HG02970 (cell line): ENCODE measurements around the gene TMEM126B.
A peak's percentile ranks its signal among the peaks of the same experiment; 100 is the strongest.
"Not testable (repeated sequence)": the region's sequence is repeated elsewhere in the genome, so short reads cannot be mapped to it uniquely, and the experiment has no call there.

Source experiments
- ATAC-seq: cut with Tn5 transposase; IDR thresholded peaks from one replicate; pipeline ENCODE4 v1.9.1; 2021; ENCODE audit warnings: mild to moderate bottlenecking, moderate library complexity, moderate number of reproducible peaks; ENCODE audit not compliant: unreplicated experiment, low FRiP score

TMEM126B gene

DNA sequence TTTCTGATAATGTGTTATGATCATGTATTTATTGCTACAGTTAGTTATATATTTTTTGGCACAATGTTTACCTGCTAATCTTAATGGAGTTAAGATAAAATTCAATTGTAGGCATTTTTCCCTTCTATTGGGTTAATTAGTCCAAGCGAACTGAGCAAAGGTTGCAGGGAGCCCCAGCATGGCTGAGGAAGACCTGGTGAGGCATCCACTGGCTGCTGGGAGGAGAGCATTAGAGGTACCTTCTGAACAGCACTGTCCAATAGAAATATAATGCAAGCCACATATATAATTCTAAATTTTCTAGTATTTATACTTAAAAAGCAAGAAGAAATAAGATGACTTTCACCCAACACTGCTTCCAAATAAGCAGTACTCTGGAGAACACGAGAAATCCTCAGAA, 18.7 kb downstream of the TMEM126B start:
- ATAC-seq, result no peak

DNA sequence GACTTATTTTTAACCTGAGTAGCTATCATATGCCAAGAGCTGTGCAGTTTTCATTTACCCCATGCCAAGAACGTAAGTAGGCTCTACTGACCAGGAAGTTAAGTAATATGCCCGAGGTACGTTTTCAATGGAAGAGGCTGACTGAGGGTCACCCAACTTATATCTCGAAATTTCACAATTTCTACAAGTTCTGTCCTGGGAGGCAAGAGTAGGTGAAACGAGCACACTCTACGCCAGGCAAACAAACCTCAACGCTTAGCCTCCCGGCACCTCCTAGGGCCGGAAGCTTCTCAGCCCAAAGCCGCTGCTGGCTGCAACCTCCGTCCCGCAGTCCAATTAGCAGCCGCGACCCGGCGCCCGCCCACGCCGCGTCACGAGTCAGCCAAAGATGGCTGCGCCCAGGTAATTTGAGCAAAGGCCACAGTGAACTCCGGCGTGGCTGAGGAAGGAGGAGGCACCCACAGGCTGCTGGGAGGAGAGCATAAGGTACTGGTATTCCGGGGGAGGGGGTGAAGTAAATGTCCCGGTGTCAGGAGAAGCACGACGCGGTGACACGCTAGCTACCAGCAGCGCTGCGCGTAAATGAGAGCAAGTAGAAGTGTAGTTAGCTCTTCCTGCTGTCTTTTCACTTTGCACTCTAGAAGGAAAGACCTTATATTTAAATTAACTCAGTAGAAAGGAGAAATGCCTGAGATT, 19.4 kb downstream of the TMEM126B start, which contains the start of gene TMEM126A:
Gene TMEM126A (plus strand): TSS at position 364 of the 696 bp plus-strand sequence. CDS start 2,289 bp downstream, outside the sequence.
- peak; percentile 100 for ATAC-seq

DNA sequence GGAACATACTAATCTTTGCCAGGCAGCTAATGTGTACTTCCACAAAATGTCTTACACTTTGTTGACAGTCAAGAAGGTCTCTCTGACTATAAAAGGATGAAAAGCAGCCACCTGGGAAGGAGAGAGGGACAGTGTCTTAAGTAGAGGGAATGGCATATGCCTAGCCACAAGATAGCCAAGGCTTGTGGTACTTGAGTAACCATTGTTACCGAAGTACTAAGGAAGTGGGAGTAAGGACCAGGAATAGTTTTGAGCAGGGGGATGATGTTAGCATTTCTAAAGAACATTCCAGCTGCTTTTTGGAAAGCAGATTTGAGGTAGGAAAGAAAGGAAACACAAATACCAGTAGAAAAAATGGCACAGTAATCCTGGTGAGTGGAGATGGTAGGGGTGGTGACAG, 22.7 kb downstream of the TMEM126B start:
- no peak for ATAC-seq

DNA sequence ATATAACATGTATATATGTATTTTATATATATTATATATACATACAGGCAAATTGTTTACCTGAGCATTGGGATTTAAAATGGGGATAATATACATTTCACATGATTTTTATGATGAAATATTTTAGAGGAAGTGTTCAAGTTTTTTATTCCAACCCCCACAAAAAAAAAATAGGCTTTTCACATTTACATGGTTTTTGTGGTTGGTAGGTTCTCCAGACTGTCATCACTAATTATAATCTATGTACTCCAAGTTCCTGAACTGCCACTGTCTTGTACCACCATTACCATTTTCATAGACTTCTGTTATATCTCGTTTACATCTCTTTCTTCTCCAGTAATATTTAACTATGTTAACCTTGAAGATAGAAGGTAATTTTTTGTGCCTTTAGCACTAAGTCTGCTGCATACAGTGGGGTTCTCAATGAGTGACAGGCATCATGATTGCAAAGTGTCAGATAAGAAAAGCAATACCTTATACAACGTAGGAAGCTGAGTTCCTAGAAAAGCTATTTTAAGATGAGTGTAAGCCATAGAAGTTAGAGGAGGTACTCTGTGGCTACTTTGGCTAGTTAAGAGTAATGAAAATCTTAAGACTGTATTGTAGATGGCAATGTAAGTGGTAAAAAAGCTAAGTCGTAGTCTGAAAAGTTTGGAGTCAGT, 24.5 kb downstream of the TMEM126B start:
- no peak for ATAC-seq

DNA sequence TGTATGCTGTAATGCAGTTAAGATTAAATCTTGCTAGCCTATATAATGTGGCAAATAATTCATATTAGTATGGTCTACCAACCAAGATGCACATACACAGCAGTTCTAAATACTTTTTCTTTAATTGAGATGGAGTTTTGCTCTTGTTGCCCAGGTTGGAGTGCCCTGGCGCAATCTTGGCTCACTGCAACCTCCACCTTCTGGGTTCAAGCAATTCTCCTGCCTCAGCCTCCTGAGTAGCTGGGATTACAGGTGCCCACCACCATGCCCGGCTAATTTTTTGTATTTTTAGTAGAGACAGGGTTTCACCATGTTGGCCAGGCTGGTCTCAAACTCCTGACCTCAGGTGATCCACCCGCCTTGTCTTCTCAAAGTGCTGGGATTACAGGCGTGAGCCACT, 25.9 kb downstream of the TMEM126B start:
- ATAC-seq, result not testable (repeated sequence)

DNA sequence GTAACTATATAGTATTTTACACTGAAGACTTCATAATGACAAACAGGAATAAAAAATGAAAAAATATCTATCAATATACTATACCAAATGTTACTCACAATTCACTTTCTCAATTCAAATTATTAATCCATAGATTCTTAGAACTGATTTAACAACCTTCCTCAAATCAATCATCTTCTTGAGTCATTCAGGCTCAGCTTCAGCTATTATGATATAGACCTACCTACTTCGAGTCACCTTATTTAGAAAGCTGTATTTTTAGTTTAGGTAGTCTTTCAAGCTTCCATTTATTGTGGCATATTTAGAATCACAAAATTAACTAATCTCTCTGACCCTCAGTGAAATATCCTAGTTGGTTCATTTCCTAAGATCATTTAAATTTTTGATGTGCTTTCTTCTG, 28.4 kb downstream of the TMEM126B start:
- ATAC-seq, result no peak

DNA sequence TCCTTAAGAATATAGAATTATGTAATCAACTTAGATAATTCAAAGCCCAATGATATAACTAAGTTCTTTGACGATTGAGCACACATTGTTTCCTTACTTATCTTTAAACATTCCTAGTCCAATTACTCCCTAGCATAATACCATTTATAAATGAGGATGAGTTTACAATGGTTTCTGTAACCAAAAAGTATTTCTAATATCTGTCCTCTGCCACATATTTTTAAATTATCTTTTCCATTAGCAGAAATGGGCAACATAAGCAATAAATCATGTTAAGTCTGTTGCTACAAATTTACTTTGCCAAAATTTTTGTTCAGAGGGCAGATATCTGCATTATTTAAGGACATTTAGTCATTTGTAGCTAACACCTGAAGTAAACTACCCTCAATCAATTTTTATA, 29.8 kb downstream of the TMEM126B start:
- no peak for ATAC-seq

DNA sequence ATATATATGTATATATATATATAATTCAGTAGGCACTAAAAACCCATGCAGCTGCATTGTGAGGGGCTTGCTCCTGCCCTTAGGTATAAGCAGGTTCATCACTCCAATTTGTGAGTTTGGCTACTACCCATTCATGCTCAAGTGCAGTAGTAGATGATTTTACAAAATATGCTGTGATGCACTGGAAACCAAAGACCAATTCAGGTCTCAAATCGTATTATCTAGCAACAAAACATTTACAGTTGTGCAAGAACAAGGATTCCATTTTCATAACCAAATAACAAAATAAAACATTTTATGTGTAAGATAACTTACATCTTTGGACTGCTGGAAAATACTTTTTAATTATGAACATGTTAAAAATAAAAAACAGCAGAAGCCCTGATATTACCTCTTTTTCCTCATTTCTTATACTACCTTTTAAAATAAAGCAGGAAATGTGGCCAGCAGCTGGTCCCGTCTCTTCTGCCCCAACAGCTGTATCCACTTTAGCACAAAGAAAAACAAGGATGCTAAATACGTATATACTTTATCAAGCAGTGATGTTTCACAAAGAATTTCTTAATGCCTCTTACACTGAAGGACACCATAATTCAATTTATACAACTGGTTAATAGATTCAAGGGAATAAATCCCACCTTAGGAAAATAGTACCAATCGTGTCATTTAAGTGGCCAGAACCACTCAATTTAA, 33.7 kb downstream of the TMEM126B start:
- ATAC-seq, result no peak

DNA sequence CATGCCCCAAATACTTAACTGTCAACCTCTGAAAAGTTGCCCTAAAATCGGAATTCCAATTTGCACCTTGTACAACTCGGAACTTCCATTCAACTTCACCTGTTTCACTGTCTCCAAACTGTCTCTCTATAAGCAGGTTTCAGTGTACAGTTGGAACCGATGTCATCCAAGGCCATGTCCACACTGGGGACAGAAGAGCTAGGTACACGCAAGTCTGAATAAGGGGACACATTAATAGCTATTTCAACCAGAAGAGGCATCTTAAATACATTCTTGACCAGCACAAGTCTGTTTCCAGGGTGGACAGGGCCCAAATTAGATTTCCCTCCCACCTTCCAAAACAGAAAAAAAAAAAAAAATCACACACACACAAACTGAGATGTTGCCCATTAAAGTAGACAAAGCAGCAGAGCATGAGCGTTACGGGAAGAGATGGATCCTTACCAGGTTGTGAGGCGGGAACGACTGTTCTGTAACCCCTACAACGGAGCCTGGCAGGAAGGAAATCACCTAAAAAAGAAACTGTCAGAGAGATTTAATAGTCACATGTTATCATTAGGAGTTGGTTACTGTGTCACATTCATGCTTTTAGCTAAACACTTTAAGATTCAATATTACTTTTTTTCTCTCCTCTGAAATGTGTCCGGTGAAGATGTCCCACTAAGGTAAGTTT, 34.8 kb downstream of the TMEM126B start:
- ATAC-seq, result no peak

DNA sequence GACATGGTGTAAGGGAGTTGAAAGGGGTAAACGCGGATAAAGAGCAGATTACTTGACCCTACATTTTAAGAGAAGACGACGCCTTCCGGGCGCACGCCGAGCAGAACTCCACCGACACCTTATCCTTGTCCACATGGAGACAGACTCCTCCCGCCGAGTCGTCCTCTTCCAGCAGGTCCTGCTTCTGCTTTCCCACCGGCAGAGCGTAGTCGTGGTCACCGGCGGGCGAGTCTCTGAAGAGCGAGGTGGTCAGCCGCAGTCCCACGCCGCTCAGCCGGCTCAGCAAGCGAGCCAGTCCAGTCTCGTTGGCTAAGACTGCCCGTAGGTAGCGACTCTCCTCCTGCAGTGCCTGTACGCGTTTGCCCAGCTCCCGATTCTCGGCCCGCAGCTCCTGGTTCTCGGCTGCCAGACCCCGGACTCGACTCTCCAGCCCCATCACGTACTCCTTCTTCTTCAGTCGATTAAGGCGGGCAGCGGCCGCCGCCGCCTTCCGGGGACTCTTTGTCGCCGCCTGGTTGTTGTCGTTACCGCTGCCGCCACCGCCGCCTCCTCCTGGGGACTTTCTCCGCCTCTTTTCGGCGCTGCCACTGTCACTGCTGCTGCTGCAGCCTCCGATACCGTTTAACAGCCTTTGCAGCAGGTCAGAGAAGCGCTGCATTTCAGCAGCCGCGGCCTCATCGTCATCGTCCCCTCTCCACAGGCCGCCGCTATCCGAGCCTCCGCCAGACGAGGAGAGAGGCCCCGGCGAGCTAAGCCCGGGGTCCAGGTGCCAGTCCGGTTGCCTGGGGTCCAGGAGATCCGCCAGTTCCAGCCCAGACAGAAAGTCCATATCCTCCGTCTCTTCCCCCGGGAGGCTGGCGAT, 35.6 kb downstream of the TMEM126B start:
- peak; percentile 73 for ATAC-seq

DNA sequence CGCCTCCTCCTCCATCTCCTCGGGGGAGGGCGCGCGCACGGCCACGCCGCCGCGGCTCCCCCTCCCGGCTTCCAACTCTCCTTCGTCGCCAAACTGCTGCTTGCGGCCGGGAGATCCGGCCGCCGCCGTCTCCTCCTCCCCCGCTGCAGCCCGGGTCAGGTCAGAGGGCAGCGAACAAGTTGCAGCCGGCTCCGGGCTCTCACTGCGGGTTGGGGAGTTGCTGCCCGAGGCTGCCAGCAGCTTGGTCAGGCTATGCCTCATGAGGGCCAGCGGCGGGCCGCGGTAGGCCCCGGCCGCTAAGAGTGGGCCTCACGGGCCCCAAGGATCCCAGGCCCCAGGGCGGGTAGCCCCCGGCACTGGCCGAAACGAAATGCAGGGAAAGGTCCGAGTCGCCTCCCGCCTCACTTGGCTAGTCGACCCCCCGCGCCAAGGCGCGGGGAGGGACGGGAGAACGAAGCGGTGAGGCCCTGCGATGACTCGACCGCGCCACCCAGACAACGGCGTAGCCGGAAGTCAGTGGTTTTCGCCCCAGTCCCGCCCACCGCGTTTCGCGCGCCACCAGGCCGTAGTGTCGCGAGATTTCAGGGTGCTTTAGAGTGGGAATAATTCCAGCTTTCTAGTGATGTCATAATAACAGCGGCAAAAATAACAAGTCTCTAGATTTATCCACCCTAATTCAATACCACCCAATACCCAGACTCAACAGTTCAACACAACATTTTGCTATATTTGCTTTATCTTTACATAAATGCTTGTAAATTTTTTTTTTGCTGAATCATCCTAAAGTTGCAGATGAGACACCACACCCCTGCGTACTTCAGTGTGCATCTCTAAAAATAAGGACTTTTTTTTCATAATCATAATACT, 36.5 kb downstream of the TMEM126B start, which contains the start of gene CREBZF:
Gene CREBZF (minus strand): TSS at position 515 of the 867 bp plus-strand sequence. CDS start 254 bp downstream, at position 261.
- ATAC-seq, result peak; percentile 84

DNA sequence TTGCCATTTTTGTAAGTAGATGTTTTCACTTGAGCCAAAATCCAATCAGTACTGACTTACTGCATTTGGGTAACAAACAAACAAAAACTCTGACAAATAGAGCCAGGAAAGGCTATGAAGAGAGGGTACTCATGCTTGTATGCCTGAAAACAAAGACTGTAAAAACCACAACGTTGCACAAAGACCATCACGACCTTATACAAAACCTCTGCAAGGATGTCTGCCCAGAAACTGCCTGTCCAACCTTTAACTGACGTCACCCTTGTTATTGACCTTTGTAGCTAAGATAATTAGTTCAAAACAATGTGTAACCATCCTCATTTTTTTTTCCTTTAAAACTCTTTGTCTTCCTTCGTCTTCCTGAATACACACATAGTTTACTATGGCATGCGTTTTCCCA, 37.3 kb downstream of the TMEM126B start:
- no peak for ATAC-seq

DNA sequence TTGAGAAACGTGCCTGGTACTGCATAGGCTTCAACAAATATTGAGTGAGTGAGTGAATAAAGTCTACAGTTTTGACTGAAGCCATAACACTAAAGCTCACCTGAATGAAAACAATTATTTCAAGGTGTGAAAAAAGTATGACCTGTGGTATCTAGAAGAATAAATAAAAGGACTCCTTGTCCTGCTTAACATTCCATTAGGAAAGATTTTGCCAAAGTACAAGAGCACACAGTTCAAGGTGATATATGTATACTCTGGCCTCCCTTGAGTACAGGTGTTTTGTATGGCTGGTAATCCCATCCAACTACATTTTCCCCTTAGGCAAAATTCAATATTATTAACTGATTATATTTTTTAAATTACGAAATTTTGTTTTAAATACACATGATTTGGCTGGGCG, 38.3 kb downstream of the TMEM126B start:
- no peak for ATAC-seq

DNA sequence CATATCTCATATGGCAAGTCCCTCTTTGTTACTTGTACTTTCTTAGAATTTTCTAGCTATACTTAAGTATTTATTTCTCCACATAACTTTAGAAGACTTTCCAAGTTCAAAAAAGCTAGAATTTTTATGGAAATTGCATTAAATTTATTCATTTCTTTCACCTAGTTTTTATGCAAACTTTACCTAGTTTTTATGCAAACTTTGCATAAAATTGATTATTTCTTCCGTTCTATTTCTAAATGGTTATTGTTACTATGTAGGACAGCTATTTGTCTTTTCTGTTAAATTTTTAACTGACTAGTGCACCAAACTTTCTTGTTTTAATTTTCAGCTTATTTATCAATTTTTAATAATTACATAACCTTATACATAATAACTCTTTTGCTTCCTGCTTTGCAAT, 39.8 kb downstream of the TMEM126B start:
- no peak for ATAC-seq

DNA sequence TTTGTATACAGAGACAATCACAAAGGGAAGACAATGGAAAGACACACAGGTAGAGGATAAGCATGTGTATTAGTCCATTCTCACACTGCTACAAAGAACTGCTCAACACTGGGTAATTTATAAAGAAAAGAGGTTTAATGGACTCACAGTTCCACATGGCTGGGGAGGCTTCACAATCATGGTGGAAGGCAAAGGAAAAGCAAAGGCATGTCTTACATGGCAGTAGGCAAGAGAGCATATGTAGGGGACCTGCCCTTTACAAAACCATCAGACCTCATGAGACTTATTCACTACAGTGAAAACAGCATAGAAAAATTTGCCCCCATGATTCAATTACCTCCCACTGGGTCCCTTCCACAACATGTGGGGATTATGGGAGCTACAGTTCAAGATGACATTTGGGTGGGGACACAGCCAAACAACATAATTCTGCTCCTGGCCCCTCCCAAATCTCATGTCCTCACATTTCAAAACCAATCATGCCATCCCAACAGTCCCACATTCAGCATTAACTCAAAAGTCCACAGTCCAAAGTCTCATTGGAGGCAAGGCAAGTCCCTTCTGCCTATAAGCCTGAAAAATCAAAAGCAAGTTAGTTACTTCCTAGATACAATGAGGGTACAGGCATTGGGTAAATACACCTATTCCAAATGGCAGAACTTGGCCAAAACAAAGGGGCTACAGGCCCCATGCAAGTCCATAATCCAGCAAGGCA, 42.7 kb downstream of the TMEM126B start:
- not testable (repeated sequence) for ATAC-seq

DNA sequence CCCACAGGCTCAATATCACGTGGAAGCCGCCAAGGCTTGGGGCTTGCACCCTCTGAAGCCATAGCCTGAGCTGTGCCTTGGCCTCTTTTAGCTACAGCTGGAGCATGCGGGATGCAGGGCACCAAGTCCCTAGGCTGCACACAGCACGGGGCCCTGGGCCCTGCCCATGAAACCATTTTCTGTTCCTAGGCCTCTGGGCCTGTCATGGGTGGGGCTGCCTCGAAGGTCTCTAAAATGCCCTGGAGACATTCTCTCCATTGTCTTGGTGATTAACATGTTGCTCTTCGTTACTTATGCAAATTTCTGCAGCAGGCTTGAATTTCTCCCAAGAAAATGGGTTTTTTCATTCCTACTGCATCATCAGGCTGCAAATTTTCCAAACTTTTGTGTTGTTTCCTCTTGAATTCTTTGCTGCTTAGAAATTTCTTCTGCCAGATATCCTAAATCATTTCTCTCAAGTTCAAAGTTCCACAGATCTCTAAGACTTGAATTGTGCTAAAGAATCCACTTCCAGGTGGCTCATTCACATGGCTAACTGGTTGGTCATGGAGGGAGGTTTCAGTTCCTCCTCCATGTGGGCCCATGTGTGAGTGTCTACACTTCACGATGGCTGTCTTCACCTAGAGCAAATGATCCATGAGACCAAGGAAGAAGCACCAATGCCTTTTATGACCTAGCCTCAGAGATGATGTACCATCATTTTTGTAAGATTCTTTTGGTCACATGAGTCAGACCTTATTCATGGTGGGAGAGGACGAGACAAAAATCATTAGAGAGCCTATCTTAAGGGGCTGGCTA, 43.9 kb downstream of the TMEM126B start:
- no peak for ATAC-seq

DNA sequence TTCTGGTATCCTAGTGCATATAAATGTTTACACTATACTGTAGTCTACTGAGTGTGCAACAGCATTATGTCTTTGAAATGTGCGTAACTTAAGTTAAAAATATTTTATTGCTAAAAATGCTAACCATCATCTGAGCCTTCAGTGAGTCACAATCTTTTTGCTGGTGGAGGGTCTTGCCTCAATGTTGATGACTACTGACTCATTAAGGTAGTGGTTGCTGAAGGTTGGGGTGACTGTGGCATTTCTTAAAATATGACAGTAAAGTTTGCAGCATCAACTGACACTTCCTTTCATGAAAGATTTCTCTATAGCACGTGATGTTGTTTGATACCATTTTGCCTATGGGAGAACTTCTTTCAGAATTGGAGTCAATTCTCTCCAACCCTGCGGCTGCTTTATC, 45.0 kb downstream of the TMEM126B start:
- ATAC-seq, result no peak

DNA sequence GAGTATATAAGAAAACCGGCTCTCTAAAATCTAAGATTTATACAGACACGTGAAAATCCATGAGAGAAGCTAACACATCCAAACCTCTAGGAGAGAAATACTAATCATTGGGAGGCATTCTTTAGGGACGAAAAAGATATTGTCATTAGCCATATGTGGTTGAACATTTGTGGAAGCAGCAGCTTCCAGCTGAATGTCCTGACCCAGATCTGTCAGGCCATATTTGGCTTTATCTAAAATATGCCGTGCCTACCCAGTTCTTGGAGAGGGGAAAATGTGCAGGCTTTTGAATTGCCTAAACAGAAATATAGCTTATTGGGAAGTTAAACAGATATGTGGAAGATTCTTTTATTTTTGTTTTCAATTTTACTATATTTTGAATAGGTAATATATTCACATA, 51.2 kb downstream of the TMEM126B start:
- no peak for ATAC-seq
